Gastroesophageal sphincter (tissue), 4 donors: ENCODE measurements around the gene ACTR3. TPM values are rescaled to one million over a fixed set of nuclear protein-coding genes. Genes with fewer than 3 reads are reported as not detected.

Experiments
- ATAC-seq: fragments of 150-250 bp; one replicate; pipeline ENCODE4 v1.9.1; 2016; ENCODE audit warnings: mild to moderate bottlenecking, moderate library complexity
- H3K27ac ChIP-seq, 4 donors: fragments of 200-600 bp; sonication (generic) in 3 of 4; 1 replicate in 3 of 4; 2 replicates in 1 of 4; pipeline ENCODE4 v1.5.1; 2016 to 2019
- H3K27me3 ChIP-seq: fragments of 200-600 bp; sonication (generic); one replicate; pipeline ENCODE4 v1.5.1; 2019
- H3K36me3 ChIP-seq, 2 donors: fragments of 200-600 bp; sonication (generic); one replicate each; pipeline ENCODE4 v1.5.1; 2019; ENCODE audit warnings: control low read depth in 1 of 2
- H3K4me1 ChIP-seq, 3 donors: fragments of 200-600 bp; sonication (generic); 1 replicate in 2 of 3; 2 replicates in 1 of 3; pipeline ENCODE4 v1.5.1; 2016 to 2019; ENCODE audit warnings: control low read depth in 2 of 3
- H3K4me3 ChIP-seq, 2 donors: fragments of 200-600 bp; sonication (generic); one replicate each; pipeline ENCODE4 v1.5.1; 2019; ENCODE audit warnings: mild to moderate bottlenecking in 1 of 2, moderate library complexity in 1 of 2
- H3K9me3 ChIP-seq, 3 donors: fragments of 200-600 bp; sonication (generic); one replicate each; pipeline ENCODE4 v1.5.1; 2017 to 2019; ENCODE audit warnings: control low read depth in 2 of 3
- EP300 ChIP-seq: sonication (generic); formaldehyde crosslinking; IDR thresholded peaks from one replicate; pipeline ENCODE4 v1.6.1; 2017; ENCODE audit warnings: antibody characterized with exemption, mild to moderate bottlenecking
- POLR2A ChIP-seq, 2 donors: fragments of 450-650 bp; IDR thresholded peaks; one replicate each; pipeline ENCODE4 v1.6.1; 2017; ENCODE audit warnings: antibody characterized with exemption in 2 of 2, mild to moderate bottlenecking in 2 of 2, moderate library complexity in 1 of 2
- POLR2AphosphoS5 ChIP-seq: sonication (generic); formaldehyde crosslinking; IDR thresholded peaks from one replicate; pipeline ENCODE4 v1.6.1; 2017; ENCODE audit warnings: antibody characterized with exemption
- WGBS, 2 donors: methylation state at CpG; one replicate each; pipeline ENCODE4 v1.1.5; 2018; ENCODE audit warnings: low coverage in 1 of 2; 5-methylcytosine and 5-hydroxymethylcytosine counted together
- total RNA-seq, 4 donors: library from RNA; depleted of rRNA; stranded (reverse); fragments of >200 nt; gene quantifications; one replicate each; pipeline ENCODE4 v1.1.0, GENCODE V29; 2016
- TF ChIP-seq, protein P1 (sequence below), 4 experiments: fragments of 200-600 bp in 2 of 4; fragments of 450-650 bp in 2 of 4; sonication (generic) in 1 of 4; IDR thresholded peaks; one replicate each; pipeline ENCODE4 v1.5.1; 2017 to 2019; ENCODE audit warnings: antibody characterized with exemption in 4 of 4, mild to moderate bottlenecking in 2 of 4, moderate library complexity in 2 of 4

ACTR3 gene
- total RNA-seq, 4 donors from 2014 or later: 181 to 266 (median 200) TPM

DNA sequence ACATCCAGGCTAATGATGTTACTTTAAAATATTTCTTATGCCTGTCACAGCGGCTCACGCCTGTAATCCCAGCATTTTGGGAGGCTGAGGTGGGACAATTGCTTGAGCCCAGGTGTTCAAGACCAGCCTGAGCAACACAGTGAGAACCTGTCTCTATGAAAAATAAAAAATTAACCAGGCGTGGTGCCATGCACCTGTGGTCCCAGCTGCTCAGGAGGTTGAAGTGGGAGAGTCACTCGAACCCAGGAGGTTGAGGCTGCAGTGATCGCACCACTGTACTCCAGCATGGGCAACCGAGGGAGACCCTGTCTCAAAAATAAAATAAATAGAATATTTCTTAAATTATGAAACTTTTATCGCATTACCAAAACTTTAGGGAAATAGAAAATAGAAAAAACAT, 28.1 kb upstream of the ACTR3 start:
- no peaks in the 10 kb centered on the region for H3K9me3 ChIP-seq
- TF ChIP-seq POLR2AphosphoS5 (no peak), POLR2A (IDR thresholded peaks at IDR 0.05) (no peak), EP300 (no peak)
- TF ChIP-seq, protein P1, sequence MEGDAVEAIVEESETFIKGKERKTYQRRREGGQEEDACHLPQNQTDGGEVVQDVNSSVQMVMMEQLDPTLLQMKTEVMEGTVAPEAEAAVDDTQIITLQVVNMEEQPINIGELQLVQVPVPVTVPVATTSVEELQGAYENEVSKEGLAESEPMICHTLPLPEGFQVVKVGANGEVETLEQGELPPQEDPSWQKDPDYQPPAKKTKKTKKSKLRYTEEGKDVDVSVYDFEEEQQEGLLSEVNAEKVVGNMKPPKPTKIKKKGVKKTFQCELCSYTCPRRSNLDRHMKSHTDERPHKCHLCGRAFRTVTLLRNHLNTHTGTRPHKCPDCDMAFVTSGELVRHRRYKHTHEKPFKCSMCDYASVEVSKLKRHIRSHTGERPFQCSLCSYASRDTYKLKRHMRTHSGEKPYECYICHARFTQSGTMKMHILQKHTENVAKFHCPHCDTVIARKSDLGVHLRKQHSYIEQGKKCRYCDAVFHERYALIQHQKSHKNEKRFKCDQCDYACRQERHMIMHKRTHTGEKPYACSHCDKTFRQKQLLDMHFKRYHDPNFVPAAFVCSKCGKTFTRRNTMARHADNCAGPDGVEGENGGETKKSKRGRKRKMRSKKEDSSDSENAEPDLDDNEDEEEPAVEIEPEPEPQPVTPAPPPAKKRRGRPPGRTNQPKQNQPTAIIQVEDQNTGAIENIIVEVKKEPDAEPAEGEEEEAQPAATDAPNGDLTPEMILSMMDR (IDR thresholded peaks at IDR 0.05): no peak
- peaks cover 0 to 7% of the 10 kb centered on the region in 2 donors for H3K36me3 ChIP-seq
- no peak overlapping the region for H3K27ac ChIP-seq
- H3K4me3 ChIP-seq: no peak overlapping the region
- no peak for ATAC-seq
- 89 to 90% methylated on average over 3 to 7 of the region's 7 CpGs for WGBS, 2 donors
- H3K4me1 ChIP-seq: no peaks in the 10 kb centered on the region
- peaks cover 17% of the 10 kb centered on the region for H3K27me3 ChIP-seq

DNA sequence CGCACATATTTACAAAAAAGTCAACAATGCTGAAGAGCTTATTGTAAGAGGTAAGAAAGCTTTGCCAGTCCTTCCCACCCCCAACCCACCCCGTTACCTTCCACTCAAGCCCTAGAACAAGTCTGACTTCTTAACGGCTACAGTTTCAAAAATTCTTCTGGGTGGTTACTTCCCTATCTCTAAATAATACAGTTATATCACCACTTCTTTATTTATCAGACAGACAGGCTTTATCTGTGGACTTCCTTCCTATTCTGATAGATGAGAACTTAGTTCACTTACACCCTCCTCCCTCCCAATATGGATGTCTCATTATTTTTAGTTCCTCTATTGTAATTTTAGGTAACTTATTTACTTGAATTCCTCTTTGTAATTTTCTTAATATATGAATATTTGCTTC, 26.7 kb upstream of the ACTR3 start:
- WGBS, 2 donors: 44 to 72% methylated on average over 3 of the region's 3 CpGs
- H3K27ac ChIP-seq: no peak overlapping the region
- no peak overlapping the region for H3K4me3 ChIP-seq
- TF ChIP-seq, protein P1 (IDR thresholded peaks at IDR 0.05): no peak
- no peak for TF ChIP-seq EP300
- TF ChIP-seq POLR2A (IDR thresholded peaks at IDR 0.05): no peak
- no peak for TF ChIP-seq POLR2AphosphoS5
- no peaks in the 10 kb centered on the region for H3K9me3 ChIP-seq
- ATAC-seq: no peak
- H3K4me1 ChIP-seq: no peaks in the 10 kb centered on the region
- peaks cover 0 to 7% of the 10 kb centered on the region in 2 donors for H3K36me3 ChIP-seq
- peaks cover 17% of the 10 kb centered on the region for H3K27me3 ChIP-seq

DNA sequence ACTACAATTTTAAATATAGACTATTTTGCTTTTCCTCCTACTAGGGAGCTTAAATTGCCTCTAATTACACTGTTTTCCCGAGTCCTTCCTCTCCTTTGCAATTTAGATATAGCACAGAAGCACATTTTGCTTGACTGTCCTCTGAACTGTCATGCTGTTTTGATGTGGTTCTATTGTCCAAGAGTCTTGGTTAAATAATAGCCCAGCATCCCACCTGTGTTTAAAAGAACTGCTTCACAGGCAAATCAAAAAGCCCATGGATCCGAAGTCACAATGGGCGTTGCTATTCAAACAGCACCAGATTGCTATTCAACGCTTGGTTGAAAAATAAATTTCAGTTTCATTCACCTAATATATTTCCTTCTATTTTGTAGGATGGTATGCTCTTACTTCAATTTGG, 22.3 kb upstream of the ACTR3 start:
- Histone ChIP-seq H3K27me3 (peaks cover 10% of the 10 kb centered on the region), H3K4me1 (no peaks in the 10 kb centered on the region), H3K36me3 (no peaks in the 10 kb centered on the region), H3K27ac (no peak overlapping the region), H3K4me3 (no peak overlapping the region), H3K9me3 (no peaks in the 10 kb centered on the region)
- WGBS, 2 donors: 69 to 76% methylated on average over 4 of the region's 4 CpGs
- TF ChIP-seq POLR2AphosphoS5 (no peak), EP300 (no peak), POLR2A (IDR thresholded peaks at IDR 0.05) (no peak)
- TF ChIP-seq, protein P1 (IDR thresholded peaks at IDR 0.05): no peak
- no peak for ATAC-seq

DNA sequence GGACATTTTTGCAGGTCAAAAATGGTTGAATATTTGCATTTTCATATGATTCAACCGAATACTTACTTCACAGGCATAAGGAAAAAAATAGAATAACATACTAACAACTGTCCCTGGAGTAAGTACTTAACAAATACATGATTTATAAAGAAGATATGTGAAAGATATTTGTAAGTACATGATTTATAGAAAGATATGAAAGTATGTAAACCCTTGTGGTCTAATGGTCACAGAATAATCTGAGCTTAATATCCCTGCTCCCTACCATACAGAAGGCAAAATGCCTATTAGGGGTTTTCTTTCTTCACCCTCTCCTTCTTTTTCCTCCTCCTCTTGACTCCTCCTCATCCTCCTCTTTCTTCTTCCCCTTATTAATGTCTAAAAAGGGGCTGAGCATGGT, 20.6 kb upstream of the ACTR3 start:
- Histone ChIP-seq H3K27me3 (peaks cover 10% of the 10 kb centered on the region), H3K9me3 (no peaks in the 10 kb centered on the region), H3K27ac (no peak overlapping the region), H3K4me3 (no peak overlapping the region), H3K4me1 (no peaks in the 10 kb centered on the region), H3K36me3 (no peaks in the 10 kb centered on the region)
- TF ChIP-seq POLR2AphosphoS5: no peak
- no peak for TF ChIP-seq POLR2A (IDR thresholded peaks at IDR 0.05)
- TF ChIP-seq EP300: no peak
- TF ChIP-seq, protein P1 (IDR thresholded peaks at IDR 0.05): no peak
- 76 to 100% methylated on average over 1 of the region's 1 CpG for WGBS, 2 donors
- no peak for ATAC-seq

DNA sequence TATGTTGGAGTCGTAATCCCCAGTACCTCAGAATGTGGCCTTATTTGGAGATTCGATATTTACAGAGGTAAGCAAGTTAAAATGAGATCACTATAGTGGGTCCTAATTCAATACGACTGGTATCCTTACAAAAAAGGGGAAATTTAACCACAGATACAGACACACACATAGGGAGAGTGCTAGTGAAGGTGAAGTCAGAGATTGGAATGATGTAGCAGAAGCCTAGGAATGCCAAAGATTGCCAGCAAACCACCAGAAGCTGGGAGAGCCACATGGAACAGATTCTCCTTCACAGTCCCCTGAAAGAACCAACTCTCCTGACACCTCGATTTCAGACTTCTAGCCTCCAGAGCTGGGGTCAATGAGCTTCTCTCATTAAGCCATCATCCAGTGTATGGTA, 17.7 kb upstream of the ACTR3 start:
- Histone ChIP-seq H3K9me3 (no peaks in the 10 kb centered on the region), H3K27me3 (no peaks in the 10 kb centered on the region), H3K4me1 (peaks cover 0 to 1% (median 0%) of the 10 kb centered on the region in 3 donors), H3K4me3 (no peak overlapping the region), H3K27ac (no peak overlapping the region), H3K36me3 (no peaks in the 10 kb centered on the region)
- no peak for TF ChIP-seq POLR2A (IDR thresholded peaks at IDR 0.05)
- no peak for TF ChIP-seq EP300
- TF ChIP-seq POLR2AphosphoS5: no peak
- TF ChIP-seq, protein P1 (IDR thresholded peaks at IDR 0.05): no peak
- WGBS, 2 donors: 83 to 90% methylated on average over 3 to 4 of the region's 4 CpGs
- no peak for ATAC-seq
